NCI-H128 (cell line): Measurements from ENCODE around the gene CAMKK2.
"Not testable (repeated sequence)": the region's sequence is repeated elsewhere in the genome, so short reads cannot be mapped to it uniquely, and the experiment has no call there.

Source experiments
- DNase-seq: peaks from one replicate; lab custom pipeline; 2025; ENCODE audit not compliant: unreplicated experiment; lab: John Stamatoyannopoulos, UW

The CAMKK2 gene

DNA sequence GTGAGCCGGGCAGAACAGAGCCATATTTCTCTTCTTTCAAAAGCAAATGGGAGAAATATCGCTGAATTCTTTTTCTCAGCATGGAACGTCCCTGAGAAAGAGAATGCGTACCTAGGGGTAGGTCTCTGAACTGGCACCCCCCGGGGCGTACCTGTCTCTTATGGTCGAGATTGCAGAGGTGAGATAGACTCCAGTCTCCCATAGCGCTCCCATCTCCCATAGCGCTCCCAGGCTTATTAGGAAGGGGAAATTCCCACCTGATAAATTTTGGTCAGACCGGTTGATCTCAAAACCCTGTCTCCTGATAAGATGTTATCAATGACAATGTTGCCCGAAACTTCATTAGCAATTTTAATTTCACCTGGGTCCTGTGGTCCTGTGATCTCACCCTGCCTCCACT, 16.0 kb downstream of the CAMKK2 start:
- DNase-seq = not testable (repeated sequence)

- DNase-seq = no peak
Measured at GRCh38 chr12:121279507-121279915, 17.0 kb downstream of the CAMKK2 start.

DNA sequence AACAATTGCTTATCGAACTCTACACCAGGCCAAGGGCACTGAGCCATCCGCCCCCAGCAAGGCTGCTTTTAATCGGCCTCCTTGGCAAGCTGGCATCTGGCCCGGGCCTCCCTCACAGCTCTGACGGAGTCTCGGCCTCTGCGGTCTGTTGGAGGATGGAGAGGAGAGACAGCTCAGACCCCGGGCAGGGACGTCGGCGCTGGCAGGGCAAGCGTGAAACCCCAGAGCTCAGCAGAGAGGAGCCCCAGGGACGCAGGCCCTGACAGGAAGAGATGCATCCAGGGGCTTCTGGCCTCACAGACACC, 17.5 kb downstream of the CAMKK2 start:
- no peak for DNase-seq

GRCh38 chr12:121278169-121279070, 18.1 kb downstream of the CAMKK2 start:
- DNase-seq = no peak

GRCh38 chr12:121277374-121277759, 19.1 kb downstream of the CAMKK2 start:
- no peak for DNase-seq

GRCh38 chr12:121274036-121274763, 22.3 kb downstream of the CAMKK2 start:
- DNase-seq = no peak

DNA sequence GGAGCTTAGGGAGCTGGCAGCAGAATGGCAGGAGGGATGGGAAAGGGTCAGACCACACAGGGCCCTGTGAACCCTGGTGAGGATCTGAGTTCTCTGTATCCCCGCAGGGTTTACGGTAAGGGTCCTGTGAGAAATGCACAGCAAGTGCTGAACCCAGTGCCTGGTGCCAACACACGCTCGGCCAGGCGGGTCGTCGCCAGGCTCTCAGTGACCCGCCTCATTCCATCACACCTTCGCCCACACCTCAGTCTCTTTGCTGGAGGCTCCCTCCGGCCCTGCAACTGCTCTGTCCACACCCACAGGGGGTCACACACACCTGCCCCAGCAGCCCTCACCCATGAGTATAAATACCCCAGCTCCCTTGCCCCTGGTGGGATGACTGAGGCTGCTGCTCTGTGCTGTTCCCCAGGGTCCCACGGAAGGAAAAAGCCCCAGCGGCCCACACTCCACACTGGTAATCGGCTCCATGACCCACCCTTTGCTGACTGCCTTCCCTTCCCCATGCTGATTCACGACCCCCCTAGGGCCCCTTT, 23.1 kb downstream of the CAMKK2 start:
- no peak for DNase-seq

GRCh38 chr12:121267822-121268221, 28.7 kb downstream of the CAMKK2 start:
- no peak for DNase-seq

DNA sequence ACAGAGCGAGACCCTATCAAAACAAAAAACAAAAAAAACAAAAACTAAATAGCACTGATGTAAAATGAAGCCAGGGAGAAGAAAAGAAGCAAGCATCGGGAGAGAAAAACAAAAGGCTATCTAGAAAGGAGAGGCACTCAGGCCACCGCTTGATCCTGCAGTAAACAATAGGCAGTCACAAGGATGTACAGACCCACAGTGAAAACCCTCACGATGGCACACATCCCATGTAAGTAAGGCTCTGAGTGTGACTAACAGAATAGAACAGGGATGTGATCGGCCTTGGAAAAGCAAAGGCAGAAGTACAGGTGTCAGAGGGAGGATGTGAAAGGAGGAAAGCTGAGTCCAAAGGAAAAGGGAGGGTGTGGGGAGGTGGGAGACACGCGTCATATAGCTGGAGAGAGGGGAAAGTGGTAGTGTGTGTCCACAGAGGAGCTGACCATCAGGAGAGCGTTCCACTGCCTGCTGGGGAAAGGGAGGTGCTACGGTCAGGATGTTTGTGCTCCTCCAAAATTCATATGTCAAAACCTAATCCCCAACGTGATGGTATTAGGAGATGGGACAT, 31.5 kb downstream of the CAMKK2 start:
- DNase-seq = no peak

- no peak for DNase-seq
Measured at GRCh38 chr12:121264135-121264534, 32.4 kb downstream of the CAMKK2 start.

GRCh38 chr12:121263206-121263935, 33.1 kb downstream of the CAMKK2 start:
- DNase-seq = no peak

DNA sequence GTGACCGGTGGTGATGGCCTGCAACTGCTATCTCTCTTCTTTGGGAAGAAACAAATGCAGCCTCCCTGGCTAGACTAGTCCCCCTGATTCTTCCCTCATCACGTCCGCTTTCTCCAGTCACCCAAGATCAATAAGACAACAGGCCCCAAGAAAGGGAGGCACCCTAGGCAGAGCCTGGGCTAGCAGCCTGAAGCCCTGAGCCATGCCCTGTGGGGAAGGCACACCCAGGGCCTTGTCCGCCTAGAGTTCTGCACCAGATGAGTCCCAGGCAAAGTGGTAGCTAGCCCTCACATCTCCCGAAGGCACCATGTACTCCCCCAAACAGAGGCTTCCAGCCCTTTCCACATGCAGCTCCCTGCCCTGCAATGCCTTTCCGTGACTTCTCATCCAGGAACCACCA, 35.1 kb downstream of the CAMKK2 start:
- no peak for DNase-seq

GRCh38 chr12:121260091-121260490, 36.4 kb downstream of the CAMKK2 start:
- no peak for DNase-seq

GRCh38 chr12:121259074-121259473, 37.4 kb downstream of the CAMKK2 start:
- DNase-seq = no peak

DNA sequence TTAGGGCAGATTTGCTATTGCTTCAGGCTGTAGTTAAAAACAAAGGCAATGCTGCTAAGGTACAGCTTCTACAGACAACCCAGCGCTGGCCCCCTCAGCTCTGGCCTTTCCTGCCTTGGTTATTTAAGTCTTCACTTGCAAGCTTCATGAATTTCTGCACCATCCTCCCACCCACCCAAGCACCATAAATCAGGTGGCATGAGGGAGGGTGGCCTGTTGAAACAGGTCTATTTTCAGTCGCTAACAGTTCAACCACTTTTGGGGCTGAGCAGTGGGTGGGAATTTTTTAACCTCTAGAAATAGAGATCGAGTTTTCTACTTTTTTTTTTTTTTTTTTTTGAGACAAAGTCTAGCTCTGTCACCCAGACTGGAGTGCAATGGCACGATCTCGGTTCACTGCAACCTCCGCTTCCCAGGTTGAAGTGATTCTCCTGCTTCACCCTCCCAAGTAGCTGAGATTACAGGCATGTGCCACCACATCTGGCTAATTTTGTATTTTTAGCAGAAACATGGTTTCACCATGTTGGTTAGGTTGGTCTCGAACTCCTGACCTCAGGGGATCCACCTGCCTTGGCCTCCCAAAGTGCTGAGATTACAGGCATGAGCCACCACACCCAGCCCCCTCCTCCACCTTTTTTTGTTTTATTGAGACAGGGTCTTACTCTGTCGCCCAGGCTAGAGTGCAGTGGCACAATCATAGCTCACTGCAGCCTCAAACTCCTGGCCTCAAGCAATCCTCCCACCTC, 38.6 kb downstream of the CAMKK2 start:
- not testable (repeated sequence) for DNase-seq

GRCh38 chr12:121255433-121255832, 41.1 kb downstream of the CAMKK2 start:
- no peak for DNase-seq

DNA sequence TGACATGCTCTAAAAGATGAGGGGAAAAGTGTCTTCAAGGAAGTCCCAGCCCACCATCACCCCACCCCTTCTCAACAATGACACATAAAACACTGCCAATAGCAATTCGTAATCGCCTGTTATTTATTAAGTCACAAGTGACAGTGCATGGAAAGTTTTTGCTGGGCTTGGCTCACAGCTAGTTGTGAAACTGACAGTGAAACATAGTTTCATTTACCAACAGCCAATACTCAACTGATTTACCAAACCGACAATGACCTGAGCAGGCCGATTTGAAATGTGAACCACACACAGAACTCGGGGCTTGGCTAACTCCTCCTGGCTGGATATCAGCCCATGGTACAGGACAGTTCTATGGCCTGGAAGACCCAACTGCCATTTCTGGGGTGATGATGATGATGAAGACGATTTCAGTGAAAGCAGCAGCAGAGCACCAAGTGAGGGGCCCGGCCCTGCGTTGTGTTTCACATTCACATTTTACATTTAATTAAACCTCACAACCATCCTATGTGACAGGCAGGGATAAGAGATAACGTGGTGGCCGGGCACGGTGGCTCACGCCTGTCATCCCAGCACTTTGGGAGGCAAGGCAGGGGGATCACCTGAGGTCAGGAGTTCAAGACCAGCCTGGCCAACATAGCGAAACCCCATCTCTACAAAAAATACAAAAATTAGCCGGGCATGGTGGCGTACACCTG, 42.7 kb downstream of the CAMKK2 start:
- no peak for DNase-seq

- no peak for DNase-seq
Measured at GRCh38 chr12:121252712-121253345, 43.7 kb downstream of the CAMKK2 start.

- no peak for DNase-seq
Measured at GRCh38 chr12:121251838-121252237, 44.7 kb downstream of the CAMKK2 start.
